Measurements from ENCODE around the gene TIAL1.
A peak's percentile ranks its signal among the peaks of the same experiment; 100 is the strongest.
"Not testable (repeated sequence)": the region's sequence is repeated elsewhere in the genome, so short reads cannot be mapped to it uniquely, and the experiment has no call there.

The TIAL1 gene

DNA sequence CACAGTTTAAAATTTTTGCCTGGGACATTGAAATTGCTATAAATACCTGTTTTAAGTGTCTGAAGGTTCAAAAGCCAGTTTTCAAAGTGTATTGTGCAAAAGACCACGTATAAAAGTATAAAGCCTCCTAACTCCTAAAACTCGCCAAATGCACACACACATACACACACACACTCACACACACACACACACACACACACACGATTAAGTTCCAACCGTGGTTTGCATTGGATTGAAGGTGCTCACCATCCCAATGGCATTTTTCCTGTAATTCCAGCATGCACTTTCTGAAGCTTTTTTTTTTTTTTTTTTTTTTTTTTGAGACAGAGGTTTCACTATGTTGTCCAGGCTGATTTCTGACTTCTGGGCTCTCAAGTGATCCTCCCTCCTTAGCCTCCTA lies 51.5 kb downstream of the TIAL1 start:
- no peak for DNase-seq

DNA sequence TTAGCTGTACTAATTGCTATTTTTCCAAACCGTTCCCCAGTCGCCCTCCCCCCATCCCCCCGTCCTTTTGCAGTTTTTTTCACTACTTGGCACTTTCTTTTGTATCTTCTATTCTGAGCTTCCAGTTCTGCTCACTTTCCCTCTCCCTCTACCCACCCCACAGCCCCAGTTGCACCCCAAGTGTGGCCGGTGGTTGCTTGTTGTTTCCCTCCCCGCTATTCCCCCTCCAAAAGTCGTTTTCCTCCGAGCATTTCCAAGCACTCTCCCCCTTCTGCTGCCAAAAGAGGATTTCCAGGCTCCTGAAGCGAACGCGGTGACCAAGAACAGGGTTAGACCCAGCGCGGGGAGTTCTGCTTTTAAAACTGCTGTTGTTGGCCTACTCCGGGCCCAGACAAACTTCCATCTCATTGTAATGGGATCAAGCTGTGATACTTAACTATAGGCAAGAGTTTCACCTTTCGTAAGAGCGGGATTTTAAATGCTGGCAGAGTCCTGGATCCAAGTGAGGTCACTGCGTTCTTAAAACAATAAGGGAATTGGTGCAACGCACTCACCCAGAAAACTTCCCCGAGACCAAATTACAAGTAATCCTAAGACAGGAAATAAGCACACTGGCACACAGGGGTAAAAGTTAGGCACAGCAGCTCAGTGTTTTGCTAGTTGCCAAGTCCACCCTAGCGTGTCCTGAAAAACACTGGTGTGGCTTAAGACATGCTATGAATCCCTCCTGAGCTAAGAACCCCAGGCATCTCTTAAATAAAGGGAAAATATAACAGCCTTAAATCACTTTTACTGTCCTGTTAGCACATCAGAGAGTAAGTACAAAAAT lies 52.7 kb downstream of the TIAL1 start:
- DNase-seq, result no peak

GRCh38 chr10:119542988-119543813 lies 53.6 kb downstream of the TIAL1 start:
- peak; percentile 32 for DNase-seq

DNA sequence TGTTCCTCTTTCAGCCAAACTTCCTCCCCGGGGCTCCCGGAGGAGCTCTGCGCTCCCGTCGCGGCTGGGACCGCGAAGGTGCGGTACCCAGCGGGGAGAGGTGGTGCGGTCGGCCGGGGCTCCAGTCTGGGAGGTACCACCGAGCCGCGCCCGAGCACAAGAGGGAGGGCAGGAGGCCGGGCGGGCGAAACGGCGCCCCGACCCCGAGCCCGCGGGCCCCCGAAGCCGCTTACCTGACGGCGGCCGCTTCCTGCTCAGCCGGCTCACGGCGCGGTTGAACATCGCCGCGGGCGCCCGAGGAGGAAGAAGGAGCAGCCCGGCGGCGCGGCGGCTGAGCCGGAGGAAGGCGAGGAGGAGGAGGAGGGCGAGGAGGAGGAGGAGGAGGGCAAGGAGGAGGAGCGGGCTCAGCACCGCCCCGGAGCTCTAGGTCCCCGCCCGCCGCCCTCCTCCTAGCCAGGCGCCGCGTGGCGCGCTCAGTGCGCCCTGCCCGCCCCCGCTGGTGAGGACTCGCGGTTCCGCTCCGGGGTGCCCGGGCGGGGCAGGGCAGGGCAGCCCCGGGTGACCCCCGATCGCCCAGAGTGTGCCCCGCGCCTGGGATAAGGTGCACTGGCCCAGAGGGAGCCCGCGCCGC lies 54.3 kb downstream of the TIAL1 start, which contains the start of gene RGS10:
Gene RGS10, minus strand, starts transcription at position 363 of the 631 bp plus-strand sequence. Its CDS starts 81 bp downstream, at position 282.
- no peak for DNase-seq

- DNase-seq, result no peak
Observed at GRCh38 chr10:119541459-119542356, 55.1 kb downstream of the TIAL1 start.

DNA sequence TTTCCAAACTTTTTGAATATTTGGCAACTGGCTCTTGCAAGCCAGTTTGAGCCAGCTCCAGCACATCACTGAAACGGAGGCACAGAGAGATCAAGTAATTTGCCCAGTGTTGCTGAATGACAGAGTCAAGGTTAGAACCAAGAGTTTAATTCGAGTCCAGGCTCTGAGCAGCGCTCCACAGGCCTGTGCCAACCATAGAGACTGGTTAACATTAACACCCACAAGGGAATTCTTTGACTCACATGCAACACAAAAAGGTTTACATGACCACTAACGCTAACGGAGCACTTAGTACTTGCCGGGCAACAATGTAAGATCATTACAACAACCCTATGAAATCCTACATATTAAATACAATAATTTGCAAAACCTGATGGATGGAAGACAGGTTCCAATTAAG lies 55.7 kb downstream of the TIAL1 start:
- DNase-seq, result no peak

- DNase-seq, result no peak
Observed at GRCh38 chr10:119540038-119540437, 56.7 kb downstream of the TIAL1 start.

DNA sequence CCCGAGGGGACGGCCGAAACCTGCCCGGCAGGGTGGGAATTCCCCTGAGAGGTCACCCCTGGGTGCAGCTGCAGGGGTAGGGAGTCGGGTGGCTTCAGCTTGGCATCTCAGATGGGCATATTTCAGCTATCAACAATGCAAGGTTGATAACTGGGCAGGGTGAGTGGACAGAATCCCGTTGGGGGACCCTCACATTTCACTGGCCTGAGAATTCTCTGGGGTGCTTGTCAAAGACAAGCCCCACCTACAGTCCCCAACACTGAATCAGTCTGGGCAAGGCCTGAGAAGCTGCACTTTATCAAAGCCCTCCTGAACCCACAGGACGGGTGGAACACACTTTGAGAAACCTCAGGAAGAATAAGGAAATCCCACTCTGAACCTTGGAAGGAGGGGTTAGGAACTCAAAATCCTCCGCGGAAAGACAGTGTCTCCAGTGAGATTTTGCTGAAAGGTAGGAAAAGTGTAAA lies 57.4 kb downstream of the TIAL1 start:
- DNase-seq, result no peak

DNA sequence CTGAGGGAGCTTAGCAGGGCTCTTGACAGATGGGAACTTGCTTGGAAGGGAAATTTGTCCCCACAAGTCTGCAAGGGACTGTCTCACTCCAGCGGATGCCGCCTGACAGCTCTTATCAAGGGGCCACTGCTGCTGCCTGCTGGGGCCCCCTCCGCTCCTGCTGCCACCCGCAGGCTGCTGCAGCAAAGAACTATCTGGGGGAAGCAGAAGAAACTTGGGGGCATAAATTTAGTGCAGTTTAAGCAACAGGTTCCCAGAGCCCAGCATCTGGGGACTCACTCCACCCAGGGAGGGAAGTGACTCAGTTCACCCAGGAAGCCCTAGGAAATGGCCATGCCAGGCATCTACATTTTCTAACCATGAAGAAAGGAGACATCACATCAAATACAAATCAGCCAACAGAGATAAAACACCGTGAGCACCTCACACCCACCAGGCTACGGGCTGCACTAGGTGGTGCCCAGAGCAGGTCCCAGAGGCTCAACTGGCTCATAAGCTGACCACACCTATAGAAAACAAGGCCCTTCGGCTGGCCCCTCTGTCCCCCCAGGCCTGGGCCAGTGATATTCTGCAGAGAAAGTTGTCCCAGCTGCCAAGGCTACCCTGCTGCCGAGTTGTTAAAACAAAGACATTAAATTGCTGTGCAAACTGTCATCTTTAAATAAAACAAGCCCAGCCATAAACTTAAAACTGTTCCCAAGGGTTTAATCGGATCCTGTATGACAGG lies 58.0 kb downstream of the TIAL1 start:
- no peak for DNase-seq

- DNase-seq, result no peak
Observed at GRCh38 chr10:119537953-119538630, 58.7 kb downstream of the TIAL1 start.

DNA sequence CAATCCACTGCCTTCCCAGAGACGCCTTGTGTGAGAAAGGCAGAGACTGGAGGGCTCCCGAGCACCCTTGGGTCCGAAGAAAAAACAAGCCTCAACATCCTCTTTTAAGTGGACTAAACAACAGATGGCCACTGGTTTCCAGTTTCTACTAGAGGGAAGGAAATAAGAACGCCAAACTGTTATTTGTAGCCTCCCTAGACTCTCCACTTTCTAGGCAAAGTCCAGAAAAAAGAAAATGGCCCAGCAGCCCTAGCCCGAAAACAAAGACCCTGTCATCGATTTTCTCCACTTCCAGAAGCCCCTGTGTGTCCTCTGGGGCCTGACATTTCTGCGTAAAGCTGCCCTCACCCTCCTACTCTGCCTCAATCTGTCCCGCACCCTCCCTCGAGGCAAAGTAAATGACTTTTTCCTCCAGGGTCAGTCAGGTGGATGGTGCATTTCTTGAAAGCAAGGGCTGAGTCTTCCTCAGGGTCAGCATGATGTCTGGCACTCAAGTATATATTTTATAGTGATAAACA lies 60.2 kb downstream of the TIAL1 start:
- DNase-seq, result no peak

GRCh38 chr10:119535837-119536507 lies 60.8 kb downstream of the TIAL1 start:
- no peak for DNase-seq

DNA sequence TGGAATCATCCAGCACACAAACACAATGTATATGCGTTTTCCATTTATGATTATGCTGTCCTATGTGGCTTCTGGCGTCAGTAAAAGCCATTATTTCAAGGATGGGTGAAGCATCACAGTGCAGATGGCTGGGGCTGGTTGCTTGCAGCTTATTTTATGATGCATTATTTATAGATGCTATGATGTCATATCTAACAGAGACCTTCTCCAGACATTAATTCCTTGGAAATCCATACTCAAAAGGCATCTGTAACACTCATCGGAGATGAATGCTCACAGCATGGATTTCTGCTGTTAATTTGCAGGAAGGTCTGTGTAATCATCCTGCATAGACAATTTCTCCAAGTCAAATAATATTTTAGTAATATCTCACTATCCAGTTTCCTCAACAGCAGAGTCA lies 61.5 kb downstream of the TIAL1 start:
- DNase-seq, result no peak

- DNase-seq, result no peak
Observed at GRCh38 chr10:119533473-119533872, 63.3 kb downstream of the TIAL1 start.

DNA sequence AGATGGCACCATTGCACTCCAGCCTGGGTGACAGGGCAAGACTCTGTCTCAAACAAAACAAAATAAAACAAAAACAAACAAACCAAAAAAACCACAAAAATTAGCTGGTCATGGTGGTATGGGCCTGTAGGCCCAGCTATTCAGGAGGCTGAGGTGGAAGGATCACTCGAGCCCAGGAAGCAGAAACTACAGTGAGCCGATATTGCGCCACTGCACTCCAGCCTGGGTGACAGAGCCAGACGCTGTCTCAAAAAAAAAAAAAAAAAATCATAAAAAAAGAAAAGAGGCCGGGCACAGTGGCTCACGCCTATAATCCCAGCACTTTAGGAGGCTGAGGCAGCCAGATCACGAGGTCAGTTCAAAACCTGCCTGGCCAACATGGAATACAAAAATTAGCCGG lies 64.0 kb downstream of the TIAL1 start:
- DNase-seq, result not testable (repeated sequence)

- DNase-seq, result not testable (repeated sequence)
Observed at GRCh38 chr10:119532251-119532650, 64.5 kb downstream of the TIAL1 start.

GRCh38 chr10:119531067-119531466 lies 65.7 kb downstream of the TIAL1 start:
- no peak for DNase-seq

DNA sequence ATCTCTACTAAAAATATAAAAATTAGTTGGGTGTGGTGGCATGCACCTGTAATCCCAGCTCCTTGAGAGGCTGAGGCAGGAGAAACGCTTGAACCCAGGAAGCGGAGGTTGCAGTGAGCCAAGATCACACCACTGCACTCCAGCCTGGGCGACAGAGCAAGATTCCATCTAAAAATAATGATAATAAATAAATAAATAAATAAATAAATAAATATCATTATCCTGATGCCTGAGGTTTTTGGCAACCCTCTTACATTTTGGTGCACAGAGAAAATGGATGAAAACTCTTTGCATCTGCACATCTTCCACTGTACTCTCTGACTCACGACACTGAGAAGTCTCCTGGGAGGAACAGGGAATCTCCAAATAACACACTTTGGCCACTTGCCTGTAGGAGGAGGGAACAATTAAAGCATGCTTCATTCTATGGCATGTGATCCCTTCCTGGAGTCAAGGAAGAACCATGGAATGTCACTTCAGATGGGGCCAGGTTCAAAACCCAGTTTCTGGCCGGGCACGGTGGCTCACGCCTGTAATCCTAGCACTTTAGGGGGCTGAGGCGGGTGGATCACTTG lies 68.0 kb downstream of the TIAL1 start:
- DNase-seq, result not testable (repeated sequence)
